ENCODE measurements around the gene RAN. TPM values are rescaled to one million over a fixed set of nuclear protein-coding genes. Genes with fewer than 3 reads are reported as not detected.
A peak's percentile ranks its signal among the peaks of the same experiment; 100 is the strongest.

Gene RAN
- polyA plus RNA-seq, 1 of the 3 experiments (the other 2 are of a cell fraction), result 865 TPM

DNA sequence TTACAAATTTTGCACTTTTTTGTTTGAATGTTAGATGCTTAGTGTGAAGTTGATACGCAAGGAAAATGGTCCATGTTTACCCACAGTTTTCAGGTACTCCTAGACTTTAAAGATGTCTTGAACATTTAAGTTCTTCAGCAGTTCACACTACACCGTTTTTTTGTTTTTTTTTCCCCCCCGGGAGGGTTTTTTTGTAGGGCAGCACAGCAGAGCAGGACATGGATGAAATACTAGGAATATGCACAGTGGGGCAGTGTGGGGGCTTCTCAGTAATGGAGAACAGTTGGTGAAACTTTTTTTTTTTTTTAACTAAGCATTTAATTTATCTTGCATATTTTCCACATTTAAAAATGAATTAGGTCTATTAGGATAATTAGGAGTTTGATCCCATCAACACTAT is 4.9 kb downstream of the RAN start:
- Histone ChIP-seq H3K4me1 (ENCODE audit: control insufficient read depth in 1 of 2, insufficient read depth in 2 of 2, low read depth in 1 of 2, low read length in 1 of 2) (peaks cover 5 to 11% of the 10 kb centered on the region in 2 experiments; a peak in 3 of 4 replicates), H3K9me2 (no peaks in the 10 kb centered on the region), H3K9me3 (no peaks in the 10 kb centered on the region), H3K27ac (ENCODE audit: low read depth in 2 of 2, low read length in 1 of 2) (no peak overlapping the region), H3K79me2 (ENCODE audit: insufficient read depth) (peaks cover 47% of the 10 kb centered on the region), H3F3A (replicated peaks; ENCODE audit: insufficient read depth) (peaks cover 54% of the 10 kb centered on the region), H2AFZ (ENCODE audit: low read depth) (no peak overlapping the region), H3K4me3 (ENCODE audit: low read depth in 2 of 2, low read length in 1 of 2) (no peak overlapping the region), H4K20me1 (ENCODE audit: insufficient read depth) (peaks cover 49% of the 10 kb centered on the region), H3K36me3 (replicated peaks in 1 of 2; ENCODE audit: control insufficient read depth in 1 of 2, insufficient read depth in 2 of 2, low read length in 1 of 2) (peaks cover 48 to 52% of the 10 kb centered on the region in 2 experiments), H3K27me3 (ENCODE audit: insufficient read depth) (no peaks in the 10 kb centered on the region), H3K9ac (no peak overlapping the region), H3K4me2 (no peak overlapping the region)
- DNase-seq, result no peak
- POLR2A ChIA-PET, result no interaction called here
- CTCF ChIA-PET, result interaction anchor here (1.2 kb wide), 1 partner anchor 51 kb away, joined by 5 read pairs; no protein-coding TSS in a partner anchor
- TF ChIP-seq NRF1 (IDR thresholded peaks at IDR 0.05; ENCODE audit: low read depth, low read length), result no peak
- TF ChIP-seq, protein P1, sequence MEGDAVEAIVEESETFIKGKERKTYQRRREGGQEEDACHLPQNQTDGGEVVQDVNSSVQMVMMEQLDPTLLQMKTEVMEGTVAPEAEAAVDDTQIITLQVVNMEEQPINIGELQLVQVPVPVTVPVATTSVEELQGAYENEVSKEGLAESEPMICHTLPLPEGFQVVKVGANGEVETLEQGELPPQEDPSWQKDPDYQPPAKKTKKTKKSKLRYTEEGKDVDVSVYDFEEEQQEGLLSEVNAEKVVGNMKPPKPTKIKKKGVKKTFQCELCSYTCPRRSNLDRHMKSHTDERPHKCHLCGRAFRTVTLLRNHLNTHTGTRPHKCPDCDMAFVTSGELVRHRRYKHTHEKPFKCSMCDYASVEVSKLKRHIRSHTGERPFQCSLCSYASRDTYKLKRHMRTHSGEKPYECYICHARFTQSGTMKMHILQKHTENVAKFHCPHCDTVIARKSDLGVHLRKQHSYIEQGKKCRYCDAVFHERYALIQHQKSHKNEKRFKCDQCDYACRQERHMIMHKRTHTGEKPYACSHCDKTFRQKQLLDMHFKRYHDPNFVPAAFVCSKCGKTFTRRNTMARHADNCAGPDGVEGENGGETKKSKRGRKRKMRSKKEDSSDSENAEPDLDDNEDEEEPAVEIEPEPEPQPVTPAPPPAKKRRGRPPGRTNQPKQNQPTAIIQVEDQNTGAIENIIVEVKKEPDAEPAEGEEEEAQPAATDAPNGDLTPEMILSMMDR (IDR thresholded peaks at IDR 0.05), result peak; percentile 21; the same call in 1 of the 2 replicates
- 79% methylated on average over 3 of the region's 3 CpGs for WGBS (ENCODE audit: low lambda C conversion rate)

DNA sequence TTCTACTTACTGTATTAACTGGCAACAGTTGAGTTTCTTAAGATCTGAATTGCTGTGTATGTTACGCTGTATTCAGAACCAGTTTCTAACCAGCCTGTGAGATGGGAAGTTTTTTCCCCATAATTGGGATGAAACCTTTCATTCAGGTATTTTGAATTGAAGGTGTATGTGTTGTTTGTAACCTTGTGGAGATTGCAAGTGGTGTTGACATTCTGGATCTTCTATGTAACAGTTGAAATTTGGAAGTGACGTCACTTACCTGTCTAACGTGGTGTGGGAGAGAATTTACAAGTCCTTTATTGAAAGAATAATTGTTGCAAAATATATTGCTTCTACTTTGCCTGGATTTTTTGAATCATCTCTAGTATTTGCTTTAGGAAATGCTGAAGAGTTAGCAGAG is 5.5 kb downstream of the RAN start:
- 96% methylated on average over 3 of the region's 3 CpGs for WGBS (ENCODE audit: low lambda C conversion rate)
- Histone ChIP-seq H3F3A (replicated peaks; ENCODE audit: insufficient read depth) (peaks cover 54% of the 10 kb centered on the region), H4K20me1 (ENCODE audit: insufficient read depth) (peaks cover 49% of the 10 kb centered on the region), H3K79me2 (ENCODE audit: insufficient read depth) (peaks cover 43% of the 10 kb centered on the region), H3K36me3 (replicated peaks in 1 of 2; ENCODE audit: control insufficient read depth in 1 of 2, insufficient read depth in 2 of 2, low read length in 1 of 2) (peaks cover 48 to 52% of the 10 kb centered on the region in 2 experiments), H3K4me1 (ENCODE audit: control insufficient read depth in 1 of 2, insufficient read depth in 2 of 2, low read depth in 1 of 2, low read length in 1 of 2) (peaks cover 5 to 11% of the 10 kb centered on the region in 2 experiments; a peak in 3 of 4 replicates), H3K9me3 (no peaks in the 10 kb centered on the region), H3K27ac (ENCODE audit: low read depth in 2 of 2, low read length in 1 of 2) (no peak overlapping the region), H3K4me3 (ENCODE audit: low read depth in 2 of 2, low read length in 1 of 2) (no peak overlapping the region), H3K27me3 (ENCODE audit: insufficient read depth) (no peaks in the 10 kb centered on the region), H3K4me2 (no peak overlapping the region), H3K9ac (no peak overlapping the region), H3K9me2 (no peaks in the 10 kb centered on the region), H2AFZ (ENCODE audit: low read depth) (no peak overlapping the region)
- no peak for DNase-seq
- CTCF ChIA-PET, result interaction anchor here (1.2 kb wide), 1 partner anchor 51 kb away, joined by 5 read pairs; no protein-coding TSS in a partner anchor
- TF ChIP-seq POLR2AphosphoS5 (IDR thresholded peaks at IDR 0.05; ENCODE audit: low read depth, low read length), result no peak
- TF ChIP-seq, protein P2, sequence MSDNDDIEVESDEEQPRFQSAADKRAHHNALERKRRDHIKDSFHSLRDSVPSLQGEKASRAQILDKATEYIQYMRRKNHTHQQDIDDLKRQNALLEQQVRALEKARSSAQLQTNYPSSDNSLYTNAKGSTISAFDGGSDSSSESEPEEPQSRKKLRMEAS (IDR thresholded peaks at IDR 0.05; ENCODE audit: low read depth), result no peak
- TF ChIP-seq EP300 (IDR thresholded peaks at IDR 0.05; ENCODE audit: borderline replicate concordance in 1 of 2, low read depth in 1 of 2, low read length in 1 of 2), result no peak
- TF ChIP-seq NRF1 (IDR thresholded peaks at IDR 0.05; ENCODE audit: low read depth, low read length), result no peak
- TF ChIP-seq EZH2phosphoT487 (IDR thresholded peaks at IDR 0.05; ENCODE audit: borderline replicate concordance, low read depth), result no peak
- POLR2A ChIA-PET, result no interaction called here

Data from SK-N-SH (cell line).